Measurements from ENCODE around the gene PELI3.

Gene PELI3

GRCh38 chr11:66476173-66476840 lies 9.6 kb downstream of the PELI3 start:
- DNase-seq = no peak

GRCh38 chr11:66476841-66477251 lies 10.1 kb downstream of the PELI3 start:
- DNase-seq = no peak

GRCh38 chr11:66477263-66478201 lies 10.8 kb downstream of the PELI3 start:
- DNase-seq = no peak

GRCh38 chr11:66478729-66479393 lies 12.2 kb downstream of the PELI3 start:
- no peak for DNase-seq

GRCh38 chr11:66479394-66480116 lies 12.8 kb downstream of the PELI3 start:
- peak; percentile 53 for DNase-seq

GRCh38 chr11:66480117-66480938 lies 13.6 kb downstream of the PELI3 start, which contains the start of gene DPP3:
DPP3 (plus strand) TSS chr11:66480434; CDS start chr11:66482201, 1,767 bp downstream.
- DNase-seq = peak; percentile 97

- DNase-seq = no peak
Observed at GRCh38 chr11:66484806-66485380, 18.2 kb downstream of the PELI3 start.

GRCh38 chr11:66488957-66489356 lies 22.3 kb downstream of the PELI3 start:
- no peak for DNase-seq

- DNase-seq = no peak
Observed at GRCh38 chr11:66489636-66490035, 22.9 kb downstream of the PELI3 start.

GRCh38 chr11:66491315-66491935 lies 24.7 kb downstream of the PELI3 start:
- no peak for DNase-seq

- DNase-seq = no peak
Observed at GRCh38 chr11:66492161-66492865, 25.6 kb downstream of the PELI3 start.

- DNase-seq = no peak
Observed at GRCh38 chr11:66493130-66493529, 26.4 kb downstream of the PELI3 start.

- no peak for DNase-seq
Observed at GRCh38 chr11:66494458-66494857, 27.8 kb downstream of the PELI3 start.

GRCh38 chr11:66494935-66495334 lies 28.2 kb downstream of the PELI3 start:
- no peak for DNase-seq

- DNase-seq = no peak
Observed at GRCh38 chr11:66495401-66495854, 28.7 kb downstream of the PELI3 start.

- DNase-seq = no peak
Observed at GRCh38 chr11:66497206-66497605, 30.5 kb downstream of the PELI3 start.

- DNase-seq = no peak
Observed at GRCh38 chr11:66498506-66498905, 31.8 kb downstream of the PELI3 start.

- DNase-seq = no peak
Observed at GRCh38 chr11:66505276-66505816, 38.6 kb downstream of the PELI3 start.

- no peak for DNase-seq
Observed at GRCh38 chr11:66509131-66509561, 42.4 kb downstream of the PELI3 start.
